Stimulated activated CD8-positive, alpha-beta memory T cell treated with anti-CD3 and anti-CD28 coated beads, Interleukin-12 subunit alpha, Interleukin-12 subunit beta, amount 100 ng/mL, for 4 hours (primary cell): ENCODE measurements around the gene BNC1.
"Not testable (repeated sequence)": the region's sequence is repeated elsewhere in the genome, so short reads cannot be mapped to it uniquely, and the experiment has no call there.

ENCODE experiments used
- DNase-seq: peaks from one replicate; pipeline ENCODE4 v3.0.0-alpha.2; 2020; ENCODE audit warnings: low read depth

BNC1 gene

DNA sequence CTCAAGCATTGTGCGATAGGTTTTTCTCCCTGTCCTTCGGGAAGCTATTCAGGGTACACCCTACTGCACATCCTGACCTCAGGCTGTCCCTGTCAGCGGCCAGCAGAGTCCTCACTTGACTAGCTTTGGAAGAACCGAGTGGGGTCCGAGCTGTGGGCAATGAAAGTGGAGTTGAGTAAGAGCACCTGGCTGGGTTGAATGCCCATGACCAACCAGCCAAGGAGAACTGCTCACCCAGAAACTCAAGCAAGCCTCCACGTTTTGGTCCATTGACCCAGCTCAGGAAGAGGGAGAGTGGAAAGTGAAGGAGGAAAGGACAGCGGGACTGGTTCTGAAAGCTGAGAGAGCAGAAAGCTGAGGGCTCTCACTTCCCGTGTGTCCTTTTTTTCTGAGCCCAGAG lies 40.8 kb downstream of the BNC1 start:
- no peak for DNase-seq

DNA sequence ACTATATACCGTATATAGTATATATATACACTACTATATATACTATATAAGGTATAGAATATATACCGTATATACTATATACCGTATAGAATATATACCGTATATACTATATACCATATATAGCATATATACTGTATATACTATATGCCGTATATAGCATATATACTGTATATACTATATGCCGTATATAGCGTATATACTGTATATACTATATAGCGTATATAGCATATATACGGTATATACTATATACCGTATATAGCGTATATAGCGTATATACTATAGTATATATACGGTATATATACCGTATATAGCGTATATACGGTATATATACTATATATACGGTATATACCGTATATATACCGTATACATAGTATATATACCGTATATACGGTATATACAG lies 54.2 kb downstream of the BNC1 start:
- no peak for DNase-seq

DNA sequence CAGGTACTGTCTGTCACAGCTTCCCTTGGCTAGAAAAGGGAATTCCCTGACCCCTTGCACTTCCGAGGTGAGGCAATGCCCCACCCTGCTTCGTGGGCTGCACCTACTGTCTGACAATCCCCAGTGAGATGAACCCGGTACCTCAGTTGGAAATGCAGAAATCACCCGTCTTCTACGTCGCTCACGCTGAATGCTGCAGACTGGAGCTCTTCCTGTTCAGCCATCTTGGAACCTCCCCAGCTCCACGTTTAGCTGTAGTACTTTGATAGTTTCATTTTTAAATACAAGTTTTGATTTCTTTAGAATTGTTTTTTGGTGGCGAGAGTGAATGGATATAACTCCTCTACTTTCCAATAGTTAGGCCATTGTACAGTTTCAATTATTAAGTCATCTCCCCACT lies 59.0 kb downstream of the BNC1 start:
- no peak for DNase-seq

DNA sequence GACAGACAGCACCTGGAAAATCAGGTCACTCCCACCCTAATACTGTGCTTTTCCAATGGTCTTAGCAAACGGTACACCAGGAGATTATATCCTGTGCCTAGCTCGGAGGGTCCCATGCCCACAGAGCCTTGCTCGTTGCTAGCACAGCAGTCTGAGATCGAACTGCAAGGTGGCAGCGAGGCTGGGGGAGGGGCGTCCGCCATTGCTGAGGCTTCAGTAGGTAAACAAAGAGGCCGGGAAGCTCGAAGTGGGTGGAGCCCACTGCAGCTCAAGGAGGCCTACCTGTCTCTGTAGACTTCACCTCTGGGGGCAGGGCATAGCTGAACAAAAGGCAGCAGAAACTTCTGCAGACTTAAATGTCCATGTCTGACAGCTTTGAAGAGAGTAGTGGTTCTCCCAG lies 62.7 kb downstream of the BNC1 start:
- DNase-seq = not testable (repeated sequence)

DNA sequence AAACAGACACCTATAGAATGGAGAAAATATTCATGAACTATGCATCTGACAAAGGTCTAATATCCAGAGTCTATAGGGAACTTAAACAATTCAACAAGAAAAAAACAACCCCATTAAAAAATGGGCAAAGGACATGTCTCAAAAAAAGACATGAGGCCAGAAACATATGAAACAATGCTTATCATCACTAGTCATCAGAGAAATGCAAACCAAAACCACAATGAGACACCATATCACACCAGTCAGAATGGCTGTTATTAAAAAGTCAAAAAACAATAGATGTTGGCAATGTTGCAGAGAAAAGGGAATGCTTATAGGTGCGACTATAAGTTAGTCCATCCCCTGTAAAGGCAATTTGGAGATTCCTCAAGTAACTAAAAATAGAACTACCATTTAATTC lies 65.4 kb downstream of the BNC1 start:
- DNase-seq = no peak

DNA sequence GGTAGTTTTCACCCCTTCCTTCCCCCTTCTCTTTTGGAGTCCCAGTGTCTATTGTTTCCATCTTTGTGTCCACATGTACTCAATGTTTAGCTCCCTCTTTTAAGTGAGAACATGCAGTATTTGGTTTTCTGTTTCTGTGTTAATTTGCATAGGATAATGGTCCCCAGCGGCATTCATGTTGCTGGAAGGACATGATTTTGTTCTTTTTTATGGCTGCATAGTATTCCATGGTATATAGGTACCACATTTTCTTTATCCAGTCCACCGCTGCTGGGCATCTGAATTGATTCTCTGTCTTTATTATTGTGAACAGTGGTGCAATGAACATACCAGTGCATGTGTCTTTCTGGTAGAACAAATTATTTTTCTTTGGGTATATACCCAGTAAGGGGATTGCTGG lies 69.2 kb downstream of the BNC1 start:
- no peak for DNase-seq

DNA sequence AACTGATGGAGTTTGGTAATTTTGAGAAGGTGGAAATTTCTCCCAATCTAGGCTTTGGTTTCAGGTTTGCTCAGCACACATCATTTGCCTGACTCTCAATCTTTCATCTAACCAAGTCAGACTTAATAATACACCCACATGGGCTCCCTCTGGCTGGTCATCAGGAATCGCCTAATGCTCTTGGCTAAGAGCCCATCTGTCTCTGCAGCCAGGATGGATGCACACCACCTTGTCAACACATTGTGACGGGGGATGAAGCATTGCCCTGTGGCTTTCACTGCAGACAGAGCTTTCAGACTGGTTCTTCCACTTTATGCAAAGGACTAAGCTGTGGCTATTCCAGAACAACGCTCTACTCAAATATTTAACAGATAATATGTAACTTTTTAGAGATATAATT lies 73.8 kb downstream of the BNC1 start:
- no peak for DNase-seq

DNA sequence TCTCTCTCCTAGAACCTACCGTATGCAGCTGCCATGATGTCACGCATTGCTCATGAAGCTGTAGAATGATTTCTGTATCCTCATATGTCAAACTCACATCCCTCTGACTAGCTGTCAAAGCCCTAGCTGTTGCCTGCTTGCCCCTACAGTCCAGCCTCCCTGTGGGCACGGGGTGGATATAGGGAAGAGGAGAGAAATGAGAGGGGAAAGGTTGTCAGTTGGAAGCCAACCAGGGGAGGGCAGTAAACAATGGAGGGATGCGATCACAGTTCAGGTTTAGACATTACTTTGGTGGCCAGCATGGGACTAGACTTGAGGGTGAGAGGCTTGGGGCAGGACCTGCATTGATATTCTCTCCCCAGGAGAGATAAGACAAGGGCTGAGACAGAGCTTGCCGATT lies 75.1 kb downstream of the BNC1 start:
- no peak for DNase-seq

DNA sequence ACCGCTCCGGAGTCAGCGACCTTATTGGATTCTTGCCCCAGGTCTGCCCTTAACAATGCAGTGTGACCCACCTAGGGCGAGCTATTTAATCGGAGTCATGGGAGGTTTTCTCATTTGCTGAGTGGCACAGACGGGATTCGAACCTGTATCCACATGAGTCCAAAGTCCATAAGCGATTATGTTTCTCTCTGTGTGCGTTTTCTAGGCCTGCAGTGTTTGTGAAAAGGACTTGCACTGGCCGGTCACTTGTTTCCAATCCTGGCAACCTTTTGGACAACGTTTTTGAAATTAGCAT lies 76.2 kb downstream of the BNC1 start:
- DNase-seq = no peak

DNA sequence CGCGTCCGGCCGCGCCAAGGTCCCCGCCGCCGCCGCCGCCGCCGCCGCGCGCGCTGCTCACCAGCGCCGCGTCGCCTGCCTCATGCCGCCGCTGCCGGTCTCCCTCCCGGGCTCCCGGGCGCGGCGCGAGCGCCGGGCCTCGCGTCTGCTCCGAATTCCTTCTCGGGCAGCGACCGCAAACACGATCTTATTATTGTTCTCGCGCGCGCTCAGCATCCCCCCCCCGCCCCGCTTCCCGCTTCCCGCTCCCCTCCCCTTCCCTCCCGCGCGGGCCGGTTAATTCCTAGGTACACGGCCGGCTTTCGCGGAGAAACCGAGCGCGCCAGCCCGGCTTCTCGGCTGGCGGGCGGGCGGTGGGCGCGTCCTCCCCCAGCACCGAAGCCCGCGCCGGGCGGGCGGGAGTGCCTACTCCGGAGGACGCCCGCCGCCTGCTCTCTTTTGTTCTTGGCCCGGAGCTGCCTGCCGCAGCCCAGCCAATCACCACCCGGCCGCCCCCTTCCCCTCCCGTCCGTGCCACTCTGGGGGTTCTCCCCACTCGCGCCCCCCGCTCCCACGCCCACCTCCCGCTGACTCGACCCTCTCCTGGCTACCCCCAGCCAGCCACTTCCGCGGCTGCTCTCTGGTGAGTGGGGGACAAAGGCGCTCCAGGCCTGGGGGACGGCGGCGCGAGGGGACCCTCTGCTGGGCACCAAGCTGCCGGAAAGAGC lies 76.7 kb downstream of the BNC1 start, which contains the start of gene HDGFL3:
Gene HDGFL3 (minus strand): TSS at position 164 of the 707 bp plus-strand sequence. CDS start 409 bp downstream, outside the sequence.
- peak; percentile 5 for DNase-seq

DNA sequence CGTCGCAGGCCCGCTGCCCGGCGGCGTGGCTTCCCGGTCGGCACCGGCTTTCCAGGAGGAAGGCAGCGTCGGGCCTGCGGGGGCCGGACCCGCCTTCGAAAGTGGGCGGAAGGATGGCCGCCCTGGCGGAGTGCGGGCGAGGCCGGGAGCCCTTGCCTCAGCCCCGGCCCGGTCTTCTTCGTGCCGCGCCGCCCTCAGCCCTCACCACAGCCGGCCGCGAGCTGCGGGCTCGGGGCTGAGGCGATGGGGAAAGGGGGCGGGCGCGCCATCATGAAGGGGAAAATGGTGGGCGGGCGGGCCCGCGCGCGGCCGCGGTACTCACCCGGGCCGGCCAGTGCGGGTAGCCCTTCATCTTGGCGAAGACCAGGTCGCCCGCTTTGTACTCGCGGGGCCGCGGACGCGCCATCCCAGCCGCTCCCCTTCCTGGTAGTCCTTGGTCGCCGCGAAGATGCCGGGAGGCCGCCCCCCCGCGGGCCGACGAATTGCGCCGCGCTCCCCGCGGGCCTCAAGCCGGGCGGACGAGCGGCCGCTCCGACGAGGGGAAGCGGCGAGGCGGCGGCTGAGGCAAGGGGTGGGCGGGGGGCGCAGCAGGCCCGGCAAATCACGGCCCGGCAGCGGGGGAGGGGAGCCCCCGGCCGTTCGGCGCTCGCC lies 77.3 kb downstream of the BNC1 start:
- DNase-seq = peak; percentile 0

DNA sequence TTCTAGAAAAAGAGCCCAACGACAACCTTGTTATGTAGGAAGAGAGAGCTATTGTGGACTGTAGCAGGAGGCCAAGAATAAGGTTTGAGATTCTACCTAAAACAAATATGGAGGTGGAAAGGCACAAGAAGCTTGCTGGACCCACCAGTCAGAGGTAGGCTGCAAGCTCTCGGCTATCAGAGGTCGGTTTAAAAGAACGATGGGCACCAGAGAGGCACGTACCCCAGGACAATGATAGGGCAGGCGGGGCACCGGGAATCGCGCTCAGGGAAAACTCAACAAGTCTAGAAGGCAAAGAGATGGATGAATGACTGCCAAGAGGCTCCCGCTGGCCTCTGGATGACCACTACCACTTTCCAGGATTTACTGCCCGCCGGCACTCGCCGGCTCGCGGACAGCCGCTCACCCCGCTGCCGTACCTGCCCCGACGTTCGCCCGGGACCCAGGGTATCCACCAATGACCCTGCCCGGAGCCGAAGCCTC lies 77.9 kb downstream of the BNC1 start:
- DNase-seq = no peak
